ENCODE measurements around the gene ZNF436. TPM values are rescaled to one million over a fixed set of nuclear protein-coding genes. Genes with fewer than 3 reads are reported as not detected.

ZNF436 gene
- total RNA-seq, 1 experiment from 2014 or later, result 0.52 TPM

DNA sequence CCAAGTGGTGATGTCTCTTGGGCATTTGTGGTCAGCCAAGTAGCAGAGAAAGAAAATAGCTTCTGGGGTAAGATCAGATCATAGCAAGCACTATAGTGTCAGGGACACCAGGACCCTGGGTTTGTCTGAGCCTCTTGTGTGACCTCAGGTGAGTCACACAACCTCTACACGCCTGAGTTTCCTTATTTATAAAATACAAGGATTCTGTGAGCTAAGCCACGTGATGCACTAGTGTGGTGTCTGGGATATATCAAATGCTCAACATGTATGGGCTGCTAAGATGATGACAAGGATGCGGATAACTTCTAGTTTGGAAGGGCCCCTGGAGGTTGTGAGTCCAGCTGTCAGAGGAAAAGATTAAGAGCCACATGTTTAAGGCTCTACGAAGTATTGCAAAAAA lies 24.5 kb upstream of the ZNF436 start:
- Histone ChIP-seq H2BK120ac (ENCODE audit: low read depth, low read length, poor library complexity, severe bottlenecking) (no peak overlapping the region), H4K8ac (replicated peaks; ENCODE audit: insufficient read length, low read depth, low read length) (no peak overlapping the region), H3K18ac (ENCODE audit: insufficient read length, low read depth, low read length) (no peak overlapping the region), H3K79me2 (ENCODE audit: insufficient read depth, low read length) (no peaks in the 10 kb centered on the region), H3K27me3 (ENCODE audit: insufficient read depth, low read length) (peaks cover 44% of the 10 kb centered on the region; the same call in 1 of the 2 replicates), H3K9ac (ENCODE audit: extremely low read depth, insufficient read length, low read length) (no peak overlapping the region), H3K79me1 (ENCODE audit: insufficient read depth, low read depth, low read length, poor library complexity, severe bottlenecking) (no peaks in the 10 kb centered on the region), H2BK5ac (ENCODE audit: insufficient read length, low read length) (no peak overlapping the region), H4K91ac (ENCODE audit: insufficient read length, low read depth, low read length) (no peak overlapping the region), H3K4ac (ENCODE audit: low read depth, low read length) (no peak overlapping the region), H3K9me3 (ENCODE audit: control insufficient read depth, low read depth, low read length) (peaks cover 7% of the 10 kb centered on the region), H2BK15ac (ENCODE audit: low read depth, low read length) (no peak overlapping the region), H4K20me1 (ENCODE audit: control insufficient read depth, insufficient read depth, insufficient read length) (no peaks in the 10 kb centered on the region), H3K23ac (ENCODE audit: insufficient read length, low read depth, low read length) (no peak overlapping the region), H2AFZ (ENCODE audit: low read length) (no peak overlapping the region), H3K4me1 (ENCODE audit: insufficient read depth, low read length) (no peaks in the 10 kb centered on the region; the same call in 1 of the 2 replicates), H3K14ac (ENCODE audit: insufficient read depth, low read length) (no peak overlapping the region), H2BK20ac (ENCODE audit: low read depth, low read length, poor library complexity, severe bottlenecking) (no peak overlapping the region), H4K5ac (ENCODE audit: insufficient read length, low read depth, low read length) (no peak overlapping the region), H3K4me2 (ENCODE audit: insufficient read depth, insufficient read length, low read length) (no peak overlapping the region), H3K56ac (ENCODE audit: insufficient read length, low read depth, low read length) (no peak overlapping the region), H3T11ph (ENCODE audit: low read length) (no peak overlapping the region), H3K23me2 (ENCODE audit: insufficient read length, low read depth, low read length, poor library complexity, severe bottlenecking) (no peaks in the 10 kb centered on the region), H3K27ac (ENCODE audit: insufficient read length, low read depth, low read length) (no peak overlapping the region), H2AK5ac (ENCODE audit: insufficient read length, low read length) (no peak overlapping the region), H2BK12ac (ENCODE audit: insufficient read length, low read depth, low read length) (no peak overlapping the region)
- TF ChIP-seq, protein P1, sequence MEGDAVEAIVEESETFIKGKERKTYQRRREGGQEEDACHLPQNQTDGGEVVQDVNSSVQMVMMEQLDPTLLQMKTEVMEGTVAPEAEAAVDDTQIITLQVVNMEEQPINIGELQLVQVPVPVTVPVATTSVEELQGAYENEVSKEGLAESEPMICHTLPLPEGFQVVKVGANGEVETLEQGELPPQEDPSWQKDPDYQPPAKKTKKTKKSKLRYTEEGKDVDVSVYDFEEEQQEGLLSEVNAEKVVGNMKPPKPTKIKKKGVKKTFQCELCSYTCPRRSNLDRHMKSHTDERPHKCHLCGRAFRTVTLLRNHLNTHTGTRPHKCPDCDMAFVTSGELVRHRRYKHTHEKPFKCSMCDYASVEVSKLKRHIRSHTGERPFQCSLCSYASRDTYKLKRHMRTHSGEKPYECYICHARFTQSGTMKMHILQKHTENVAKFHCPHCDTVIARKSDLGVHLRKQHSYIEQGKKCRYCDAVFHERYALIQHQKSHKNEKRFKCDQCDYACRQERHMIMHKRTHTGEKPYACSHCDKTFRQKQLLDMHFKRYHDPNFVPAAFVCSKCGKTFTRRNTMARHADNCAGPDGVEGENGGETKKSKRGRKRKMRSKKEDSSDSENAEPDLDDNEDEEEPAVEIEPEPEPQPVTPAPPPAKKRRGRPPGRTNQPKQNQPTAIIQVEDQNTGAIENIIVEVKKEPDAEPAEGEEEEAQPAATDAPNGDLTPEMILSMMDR (conservative IDR thresholded peaks at IDR 0.05), result no peak
- no peak overlapping the region for H3K27ac Mint-ChIP-seq
- H3K9me3 Mint-ChIP-seq, result peaks cover 0 to 5% of the 10 kb centered on the region in 2 experiments; a peak in 1 of 5 replicates
- no CpG with 5 or more reads among the region's 4 CpGs for WGBS (ENCODE audit: extremely low coverage, insufficient read length, low lambda C conversion rate)
- peaks cover 17 to 18% of the 10 kb centered on the region in 2 experiments for H3K4me1 Mint-ChIP-seq
- no peak for DNase-seq
- no peaks in the 10 kb centered on the region for H3K27me3 Mint-ChIP-seq (ENCODE audit: low read depth)
- H3K36me3 Mint-ChIP-seq (ENCODE audit: insufficient read depth in 1 of 3, low read depth in 3 of 3), result no peaks in the 10 kb centered on the region
- no peak overlapping the region for H3K4me3 Mint-ChIP-seq

Data from H9 (cell line).